ENCODE measurements around the gene NSUN2. TPM values are rescaled to one million over a fixed set of nuclear protein-coding genes. Genes with fewer than 3 reads are reported as not detected.

NSUN2 gene
- total and polyA plus RNA-seq, 2 experiments from 2014 or later: 65.4 to 112 TPM

DNA sequence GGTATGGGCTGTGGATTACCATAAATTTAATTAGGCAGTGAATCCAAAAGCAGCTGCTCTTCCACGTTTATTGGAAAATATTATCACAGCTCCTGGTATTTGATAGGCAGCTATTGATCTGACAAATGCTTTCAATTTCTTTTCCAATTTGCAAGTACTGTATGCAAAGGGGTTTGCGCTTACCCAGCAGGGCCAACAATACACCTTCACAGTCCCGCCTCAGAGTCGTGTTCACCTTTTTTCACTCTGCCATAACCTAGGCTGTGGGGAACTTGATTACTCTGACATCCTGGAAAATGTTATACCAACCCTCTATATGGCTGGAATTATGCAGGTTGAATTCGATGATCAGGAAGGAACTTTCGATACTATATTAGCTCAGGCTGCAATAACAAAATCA is 48.1 kb upstream of the NSUN2 start:
- TF ChIP-seq, protein P1, sequence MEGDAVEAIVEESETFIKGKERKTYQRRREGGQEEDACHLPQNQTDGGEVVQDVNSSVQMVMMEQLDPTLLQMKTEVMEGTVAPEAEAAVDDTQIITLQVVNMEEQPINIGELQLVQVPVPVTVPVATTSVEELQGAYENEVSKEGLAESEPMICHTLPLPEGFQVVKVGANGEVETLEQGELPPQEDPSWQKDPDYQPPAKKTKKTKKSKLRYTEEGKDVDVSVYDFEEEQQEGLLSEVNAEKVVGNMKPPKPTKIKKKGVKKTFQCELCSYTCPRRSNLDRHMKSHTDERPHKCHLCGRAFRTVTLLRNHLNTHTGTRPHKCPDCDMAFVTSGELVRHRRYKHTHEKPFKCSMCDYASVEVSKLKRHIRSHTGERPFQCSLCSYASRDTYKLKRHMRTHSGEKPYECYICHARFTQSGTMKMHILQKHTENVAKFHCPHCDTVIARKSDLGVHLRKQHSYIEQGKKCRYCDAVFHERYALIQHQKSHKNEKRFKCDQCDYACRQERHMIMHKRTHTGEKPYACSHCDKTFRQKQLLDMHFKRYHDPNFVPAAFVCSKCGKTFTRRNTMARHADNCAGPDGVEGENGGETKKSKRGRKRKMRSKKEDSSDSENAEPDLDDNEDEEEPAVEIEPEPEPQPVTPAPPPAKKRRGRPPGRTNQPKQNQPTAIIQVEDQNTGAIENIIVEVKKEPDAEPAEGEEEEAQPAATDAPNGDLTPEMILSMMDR (conservative IDR thresholded peaks at IDR 0.05; ENCODE audit: low read depth in 2 of 2): no peak
- TF ChIP-seq EZH2 (IDR thresholded peaks at IDR 0.05; ENCODE audit: low read depth, unreplicated experiment) (no peak), JUNB (IDR thresholded peaks at IDR 0.05; ENCODE audit: unreplicated experiment) (no peak), ZNF114 (CRISPR knock-in tag; IDR thresholded peaks at IDR 0.05) (no peak), STAT1 (IDR thresholded peaks at IDR 0.05; ENCODE audit: unreplicated experiment) (no peak), CREB1 (CRISPR knock-in tag; IDR thresholded peaks at IDR 0.05; ENCODE audit: low read depth) (no peak), NANOG (IDR thresholded peaks at IDR 0.05; ENCODE audit: borderline replicate concordance) (no peak), POLR2AphosphoS5 (IDR thresholded peaks at IDR 0.05; ENCODE audit: low read depth) (no peak), ZNF331 (CRISPR knock-in tag; IDR thresholded peaks at IDR 0.05; ENCODE audit: low read depth) (no peak)
- TF ChIP-seq, protein P2, sequence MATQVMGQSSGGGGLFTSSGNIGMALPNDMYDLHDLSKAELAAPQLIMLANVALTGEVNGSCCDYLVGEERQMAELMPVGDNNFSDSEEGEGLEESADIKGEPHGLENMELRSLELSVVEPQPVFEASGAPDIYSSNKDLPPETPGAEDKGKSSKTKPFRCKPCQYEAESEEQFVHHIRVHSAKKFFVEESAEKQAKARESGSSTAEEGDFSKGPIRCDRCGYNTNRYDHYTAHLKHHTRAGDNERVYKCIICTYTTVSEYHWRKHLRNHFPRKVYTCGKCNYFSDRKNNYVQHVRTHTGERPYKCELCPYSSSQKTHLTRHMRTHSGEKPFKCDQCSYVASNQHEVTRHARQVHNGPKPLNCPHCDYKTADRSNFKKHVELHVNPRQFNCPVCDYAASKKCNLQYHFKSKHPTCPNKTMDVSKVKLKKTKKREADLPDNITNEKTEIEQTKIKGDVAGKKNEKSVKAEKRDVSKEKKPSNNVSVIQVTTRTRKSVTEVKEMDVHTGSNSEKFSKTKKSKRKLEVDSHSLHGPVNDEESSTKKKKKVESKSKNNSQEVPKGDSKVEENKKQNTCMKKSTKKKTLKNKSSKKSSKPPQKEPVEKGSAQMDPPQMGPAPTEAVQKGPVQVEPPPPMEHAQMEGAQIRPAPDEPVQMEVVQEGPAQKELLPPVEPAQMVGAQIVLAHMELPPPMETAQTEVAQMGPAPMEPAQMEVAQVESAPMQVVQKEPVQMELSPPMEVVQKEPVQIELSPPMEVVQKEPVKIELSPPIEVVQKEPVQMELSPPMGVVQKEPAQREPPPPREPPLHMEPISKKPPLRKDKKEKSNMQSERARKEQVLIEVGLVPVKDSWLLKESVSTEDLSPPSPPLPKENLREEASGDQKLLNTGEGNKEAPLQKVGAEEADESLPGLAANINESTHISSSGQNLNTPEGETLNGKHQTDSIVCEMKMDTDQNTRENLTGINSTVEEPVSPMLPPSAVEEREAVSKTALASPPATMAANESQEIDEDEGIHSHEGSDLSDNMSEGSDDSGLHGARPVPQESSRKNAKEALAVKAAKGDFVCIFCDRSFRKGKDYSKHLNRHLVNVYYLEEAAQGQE (IDR thresholded peaks at IDR 0.05; ENCODE audit: unreplicated experiment): no peak
- TF ChIP-seq, protein P3, sequence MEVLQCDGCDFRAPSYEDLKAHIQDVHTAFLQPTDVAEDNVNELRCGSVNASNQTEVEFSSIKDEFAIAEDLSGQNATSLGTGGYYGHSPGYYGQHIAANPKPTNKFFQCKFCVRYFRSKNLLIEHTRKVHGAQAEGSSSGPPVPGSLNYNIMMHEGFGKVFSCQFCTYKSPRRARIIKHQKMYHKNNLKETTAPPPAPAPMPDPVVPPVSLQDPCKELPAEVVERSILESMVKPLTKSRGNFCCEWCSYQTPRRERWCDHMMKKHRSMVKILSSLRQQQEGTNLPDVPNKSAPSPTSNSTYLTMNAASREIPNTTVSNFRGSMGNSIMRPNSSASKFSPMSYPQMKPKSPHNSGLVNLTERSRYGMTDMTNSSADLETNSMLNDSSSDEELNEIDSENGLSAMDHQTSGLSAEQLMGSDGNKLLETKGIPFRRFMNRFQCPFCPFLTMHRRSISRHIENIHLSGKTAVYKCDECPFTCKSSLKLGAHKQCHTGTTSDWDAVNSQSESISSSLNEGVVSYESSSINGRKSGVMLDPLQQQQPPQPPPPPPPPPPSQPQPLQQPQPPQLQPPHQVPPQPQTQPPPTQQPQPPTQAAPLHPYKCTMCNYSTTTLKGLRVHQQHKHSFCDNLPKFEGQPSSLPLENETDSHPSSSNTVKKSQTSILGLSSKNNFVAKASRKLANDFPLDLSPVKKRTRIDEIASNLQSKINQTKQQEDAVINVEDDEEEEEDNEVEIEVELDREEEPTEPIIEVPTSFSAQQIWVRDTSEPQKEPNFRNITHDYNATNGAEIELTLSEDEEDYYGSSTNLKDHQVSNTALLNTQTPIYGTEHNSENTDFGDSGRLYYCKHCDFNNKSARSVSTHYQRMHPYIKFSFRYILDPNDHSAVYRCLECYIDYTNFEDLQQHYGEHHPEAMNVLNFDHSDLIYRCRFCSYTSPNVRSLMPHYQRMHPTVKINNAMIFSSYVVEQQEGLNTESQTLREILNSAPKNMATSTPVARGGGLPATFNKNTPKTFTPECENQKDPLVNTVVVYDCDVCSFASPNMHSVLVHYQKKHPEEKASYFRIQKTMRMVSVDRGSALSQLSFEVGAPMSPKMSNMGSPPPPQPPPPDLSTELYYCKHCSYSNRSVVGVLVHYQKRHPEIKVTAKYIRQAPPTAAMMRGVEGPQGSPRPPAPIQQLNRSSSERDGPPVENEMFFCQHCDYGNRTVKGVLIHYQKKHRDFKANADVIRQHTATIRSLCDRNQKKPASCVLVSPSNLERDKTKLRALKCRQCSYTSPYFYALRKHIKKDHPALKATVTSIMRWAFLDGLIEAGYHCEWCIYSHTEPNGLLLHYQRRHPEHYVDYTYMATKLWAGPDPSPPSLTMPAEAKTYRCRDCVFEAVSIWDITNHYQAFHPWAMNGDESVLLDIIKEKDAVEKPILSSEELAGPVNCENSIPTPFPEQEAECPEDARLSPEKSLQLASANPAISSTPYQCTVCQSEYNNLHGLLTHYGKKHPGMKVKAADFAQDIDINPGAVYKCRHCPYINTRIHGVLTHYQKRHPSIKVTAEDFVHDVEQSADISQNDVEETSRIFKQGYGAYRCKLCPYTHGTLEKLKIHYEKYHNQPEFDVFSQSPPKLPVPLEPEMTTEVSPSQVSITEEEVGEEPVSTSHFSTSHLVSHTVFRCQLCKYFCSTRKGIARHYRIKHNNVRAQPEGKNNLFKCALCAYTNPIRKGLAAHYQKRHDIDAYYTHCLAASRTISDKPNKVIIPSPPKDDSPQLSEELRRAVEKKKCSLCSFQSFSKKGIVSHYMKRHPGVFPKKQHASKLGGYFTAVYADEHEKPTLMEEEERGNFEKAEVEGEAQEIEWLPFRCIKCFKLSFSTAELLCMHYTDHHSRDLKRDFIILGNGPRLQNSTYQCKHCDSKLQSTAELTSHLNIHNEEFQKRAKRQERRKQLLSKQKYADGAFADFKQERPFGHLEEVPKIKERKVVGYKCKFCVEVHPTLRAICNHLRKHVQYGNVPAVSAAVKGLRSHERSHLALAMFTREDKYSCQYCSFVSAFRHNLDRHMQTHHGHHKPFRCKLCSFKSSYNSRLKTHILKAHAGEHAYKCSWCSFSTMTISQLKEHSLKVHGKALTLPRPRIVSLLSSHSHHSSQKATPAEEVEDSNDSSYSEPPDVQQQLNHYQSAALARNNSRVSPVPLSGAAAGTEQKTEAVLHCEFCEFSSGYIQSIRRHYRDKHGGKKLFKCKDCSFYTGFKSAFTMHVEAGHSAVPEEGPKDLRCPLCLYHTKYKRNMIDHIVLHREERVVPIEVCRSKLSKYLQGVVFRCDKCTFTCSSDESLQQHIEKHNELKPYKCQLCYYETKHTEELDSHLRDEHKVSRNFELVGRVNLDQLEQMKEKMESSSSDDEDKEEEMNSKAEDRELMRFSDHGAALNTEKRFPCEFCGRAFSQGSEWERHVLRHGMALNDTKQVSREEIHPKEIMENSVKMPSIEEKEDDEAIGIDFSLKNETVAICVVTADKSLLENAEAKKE (CRISPR knock-in tag; IDR thresholded peaks at IDR 0.05): no peak
- TF ChIP-seq, protein P4, sequence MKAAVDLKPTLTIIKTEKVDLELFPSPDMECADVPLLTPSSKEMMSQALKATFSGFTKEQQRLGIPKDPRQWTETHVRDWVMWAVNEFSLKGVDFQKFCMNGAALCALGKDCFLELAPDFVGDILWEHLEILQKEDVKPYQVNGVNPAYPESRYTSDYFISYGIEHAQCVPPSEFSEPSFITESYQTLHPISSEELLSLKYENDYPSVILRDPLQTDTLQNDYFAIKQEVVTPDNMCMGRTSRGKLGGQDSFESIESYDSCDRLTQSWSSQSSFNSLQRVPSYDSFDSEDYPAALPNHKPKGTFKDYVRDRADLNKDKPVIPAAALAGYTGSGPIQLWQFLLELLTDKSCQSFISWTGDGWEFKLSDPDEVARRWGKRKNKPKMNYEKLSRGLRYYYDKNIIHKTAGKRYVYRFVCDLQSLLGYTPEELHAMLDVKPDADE (IDR thresholded peaks at IDR 0.05): no peak
- no peak overlapping the region for H3K4me3 Mint-ChIP-seq
- Histone ChIP-seq H3F3A (replicated peaks; ENCODE audit: low read depth) (no peaks in the 10 kb centered on the region), H3K4me3 (no peak overlapping the region), H3K36me3 (ENCODE audit: insufficient read depth) (no peaks in the 10 kb centered on the region), H3K4me2 (no peak overlapping the region), H3K9me2 (ENCODE audit: insufficient read depth) (peaks cover 6% of the 10 kb centered on the region; the same call in 1 of the 2 replicates), H3K4me1 (ENCODE audit: insufficient read depth) (no peaks in the 10 kb centered on the region), H3K79me2 (replicated peaks; ENCODE audit: insufficient read depth) (no peaks in the 10 kb centered on the region), H2AFZ (no peak overlapping the region), H3K27me3 (ENCODE audit: insufficient read depth) (no peaks in the 10 kb centered on the region), H4K20me1 (replicated peaks; ENCODE audit: insufficient read depth) (no peaks in the 10 kb centered on the region; the same call in none of the 2 replicates), H3K27ac (ENCODE audit: low read depth) (no peak overlapping the region)
- H3K27ac Mint-ChIP-seq: no peak overlapping the region
- ATAC-seq (no peak), DNase-seq (ENCODE audit: low spot score) (no peak)
- peaks cover 4% of the 10 kb centered on the region for H3K27me3 Mint-ChIP-seq (ENCODE audit: insufficient read depth, low read depth, poor library complexity)
- peaks cover 7% of the 10 kb centered on the region for H3K36me3 Mint-ChIP-seq (ENCODE audit: low read depth)
- peaks cover 2% of the 10 kb centered on the region; the same call in 2 of the 3 replicates for H3K4me1 Mint-ChIP-seq
- H3K9me3 Mint-ChIP-seq: peaks cover 10% of the 10 kb centered on the region
